Smooth muscle cell (in vitro differentiated cells): Measurements from ENCODE around the gene ARHGAP8. TPM values are rescaled to one million over a fixed set of nuclear protein-coding genes. Genes with fewer than 3 reads are reported as not detected.

Source experiments
- DNase-seq: peaks from one replicate; lab custom pipeline; 2025; ENCODE audit not compliant: unreplicated experiment; lab: John Stamatoyannopoulos, UW
- H2AFZ ChIP-seq: fragments of 200-600 bp; sonication (generic); 2 replicates; pipeline ENCODE4 v1.6.0; 2016; ENCODE audit warnings: antibody characterized with exemption, low read depth, mild to moderate bottlenecking
- H3F3A ChIP-seq: fragments of 200-600 bp; sonication (generic); 2 replicates; pipeline ENCODE4 v1.6.0; 2017; ENCODE audit warnings: antibody characterized with exemption, low read depth
- H3K27ac ChIP-seq: fragments of 200-600 bp; sonication (generic); 2 replicates; pipeline ENCODE4 v1.5.1; 2016; ENCODE audit warnings: low read depth, mild to moderate bottlenecking
- H3K27me3 ChIP-seq: fragments of 200-600 bp; sonication (generic); 2 replicates; pipeline ENCODE4 v1.6.1; 2016; ENCODE audit warnings: low read depth, mild to moderate bottlenecking
- H3K36me3 ChIP-seq: fragments of 200-600 bp; sonication (generic); 2 replicates; pipeline ENCODE4 v1.5.1; 2016; ENCODE audit warnings: low read depth
- H3K4me1 ChIP-seq: fragments of 200-600 bp; sonication (generic); 2 replicates; pipeline ENCODE4 v1.5.1; 2016; ENCODE audit warnings: low read depth
- H3K4me2 ChIP-seq: fragments of 200-600 bp; sonication (generic); 2 replicates; pipeline ENCODE4 v1.6.0; 2016; ENCODE audit warnings: mild to moderate bottlenecking
- H3K4me3 ChIP-seq: fragments of 200-600 bp; sonication (generic); 2 replicates; pipeline ENCODE4 v1.5.1; 2016; ENCODE audit warnings: mild to moderate bottlenecking
- H3K79me2 ChIP-seq: fragments of 200-600 bp; sonication (generic); 2 replicates; pipeline ENCODE4 v1.6.0; 2016; ENCODE audit warnings: low read depth, mild to moderate bottlenecking
- H3K9ac ChIP-seq: fragments of 200-600 bp; sonication (generic); 2 replicates; pipeline ENCODE4 v1.6.0; 2016; ENCODE audit warnings: low read depth
- H3K9me3 ChIP-seq: fragments of 200-600 bp; sonication (generic); replicated peaks from 2 replicates; pipeline ENCODE4 v1.5.1; 2016; ENCODE audit warnings: low read depth
- H4K20me1 ChIP-seq: fragments of 200-600 bp; sonication (generic); 2 replicates; pipeline ENCODE4 v1.6.0; 2016; ENCODE audit warnings: low read depth
- WGBS: methylation state at CpG from one replicate; pipeline ENCODE4 v1.1.7; 2016; ENCODE audit warnings: low lambda C conversion rate; 5-methylcytosine and 5-hydroxymethylcytosine counted together
- polyA plus RNA-seq: library from polyadenylated mRNA; unstranded; fragments of >200 nt; fragmentation: Nextera tagmentation; extraction: Ambion mirVana; gene quantifications from 2 replicates; pipeline ENCODE4 v1.2.1, GENCODE V29; 2016
- total RNA-seq: library from RNA; depleted of rRNA; stranded (reverse); fragments of >200 nt; gene quantifications from 2 replicates; pipeline ENCODE4 v1.2.3, GENCODE V29; 2014
- TF ChIP-seq, protein P1 (sequence below): fragments of 200-600 bp; sonication (generic); IDR thresholded peaks from 2 replicates; pipeline ENCODE4 v1.5.1; 2017; ENCODE audit warnings: borderline replicate concordance, mild to moderate bottlenecking, antibody characterized with exemption; ENCODE audit not compliant: insufficient read depth, poor library complexity, severe bottlenecking

ARHGAP8 gene
- total and polyA plus RNA-seq, 2 experiments from 2014 or later, result 5.8 to 11.4 TPM

DNA sequence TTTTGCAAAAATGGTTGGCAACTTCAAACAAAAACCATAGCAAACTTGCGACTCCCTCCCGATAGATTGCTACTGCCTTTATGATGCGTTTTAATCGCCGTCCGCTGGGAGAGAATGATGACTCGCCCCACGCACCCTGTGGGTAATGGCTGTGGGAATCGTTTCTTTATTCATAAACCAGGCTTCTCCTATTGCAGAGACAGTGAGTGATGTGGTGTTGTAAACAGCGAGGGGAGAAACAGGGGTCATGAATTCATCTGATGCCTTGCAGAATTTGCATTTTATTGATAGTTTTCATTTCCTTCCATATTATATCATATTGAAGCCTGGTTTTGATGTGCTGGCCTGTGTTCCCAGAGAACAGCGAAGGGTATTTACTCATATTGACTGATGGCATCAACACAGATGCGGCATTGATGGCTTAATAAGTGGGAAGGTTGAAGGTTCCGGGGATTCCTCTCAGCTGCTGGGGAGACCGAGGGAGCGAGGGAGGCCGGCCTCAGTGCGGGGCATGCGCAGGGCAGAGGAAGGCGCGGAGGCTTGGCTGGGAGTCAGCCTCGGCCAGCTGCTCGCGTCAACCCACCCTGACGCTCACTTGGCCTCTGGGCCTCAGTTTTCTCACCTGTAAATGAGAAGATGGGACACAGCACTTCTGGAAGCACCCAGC lies 41.3 kb downstream of the ARHGAP8 start:
- WGBS, result 81% methylated on average over 24 of the region's 24 CpGs
- Histone ChIP-seq H3K4me3 (no peak overlapping the region), H3K9ac (no peak overlapping the region), H3K4me2 (no peak overlapping the region), H4K20me1 (no peaks in the 10 kb centered on the region), H3K9me3 (no peaks in the 10 kb centered on the region), H3K27me3 (no peaks in the 10 kb centered on the region), H3K79me2 (no peaks in the 10 kb centered on the region), H2AFZ (no peak overlapping the region), H3F3A (no peaks in the 10 kb centered on the region), H3K27ac (no peak overlapping the region), H3K4me1 (no peaks in the 10 kb centered on the region), H3K36me3 (no peaks in the 10 kb centered on the region)
- no peak for DNase-seq
- TF ChIP-seq, protein P1, sequence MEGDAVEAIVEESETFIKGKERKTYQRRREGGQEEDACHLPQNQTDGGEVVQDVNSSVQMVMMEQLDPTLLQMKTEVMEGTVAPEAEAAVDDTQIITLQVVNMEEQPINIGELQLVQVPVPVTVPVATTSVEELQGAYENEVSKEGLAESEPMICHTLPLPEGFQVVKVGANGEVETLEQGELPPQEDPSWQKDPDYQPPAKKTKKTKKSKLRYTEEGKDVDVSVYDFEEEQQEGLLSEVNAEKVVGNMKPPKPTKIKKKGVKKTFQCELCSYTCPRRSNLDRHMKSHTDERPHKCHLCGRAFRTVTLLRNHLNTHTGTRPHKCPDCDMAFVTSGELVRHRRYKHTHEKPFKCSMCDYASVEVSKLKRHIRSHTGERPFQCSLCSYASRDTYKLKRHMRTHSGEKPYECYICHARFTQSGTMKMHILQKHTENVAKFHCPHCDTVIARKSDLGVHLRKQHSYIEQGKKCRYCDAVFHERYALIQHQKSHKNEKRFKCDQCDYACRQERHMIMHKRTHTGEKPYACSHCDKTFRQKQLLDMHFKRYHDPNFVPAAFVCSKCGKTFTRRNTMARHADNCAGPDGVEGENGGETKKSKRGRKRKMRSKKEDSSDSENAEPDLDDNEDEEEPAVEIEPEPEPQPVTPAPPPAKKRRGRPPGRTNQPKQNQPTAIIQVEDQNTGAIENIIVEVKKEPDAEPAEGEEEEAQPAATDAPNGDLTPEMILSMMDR, result no peak

DNA sequence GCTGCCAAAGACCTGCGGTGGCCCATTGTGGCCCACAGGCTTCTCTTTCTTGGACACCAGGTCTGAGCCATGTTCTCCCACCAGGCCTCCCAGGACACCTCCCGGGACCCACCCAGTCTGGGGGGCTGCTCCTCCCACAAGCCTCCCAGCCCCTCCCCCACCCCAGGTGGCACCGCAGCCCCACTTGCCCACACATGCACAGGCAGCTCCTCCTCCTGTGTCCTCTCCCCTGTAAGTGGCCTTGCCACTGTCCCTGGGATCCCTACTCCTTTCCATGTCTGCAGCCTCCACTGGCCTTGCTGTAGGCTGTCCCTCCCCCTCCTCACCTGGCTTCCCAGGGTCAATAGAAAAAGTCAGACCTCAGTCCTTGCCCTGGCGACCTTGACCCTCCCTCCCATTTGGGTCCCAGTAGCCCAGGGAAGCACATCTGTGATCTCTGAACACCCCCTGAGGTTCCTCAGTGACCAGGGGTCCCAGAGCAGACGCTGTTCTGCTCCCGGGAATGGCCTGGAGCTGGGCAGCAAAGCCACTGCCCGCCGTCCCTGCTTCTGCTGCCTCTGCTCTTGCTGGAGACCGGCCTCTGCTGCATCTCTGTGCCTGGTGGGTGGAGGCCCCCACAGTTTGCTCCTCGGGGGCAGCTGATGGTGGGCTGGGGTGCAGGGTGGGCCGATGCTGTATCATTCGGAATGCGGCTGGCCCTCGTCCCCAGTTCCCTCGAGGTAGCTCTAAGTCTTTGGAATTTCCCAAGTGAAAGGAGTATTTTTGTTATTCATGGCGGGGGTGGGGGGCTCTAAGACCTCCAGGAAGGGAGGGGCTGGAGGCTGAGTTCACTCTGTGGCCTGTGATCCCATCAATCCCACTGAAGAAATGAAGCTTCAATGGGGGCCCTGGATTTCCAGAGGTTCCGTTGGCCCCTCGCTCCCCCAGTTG lies 43.6 kb downstream of the ARHGAP8 start:
- TF ChIP-seq, protein P1, result no peak
- Histone ChIP-seq H4K20me1 (no peaks in the 10 kb centered on the region), H3K9ac (no peak overlapping the region), H3K79me2 (no peaks in the 10 kb centered on the region), H2AFZ (no peak overlapping the region), H3K4me2 (no peak overlapping the region), H3K4me1 (no peaks in the 10 kb centered on the region), H3F3A (no peaks in the 10 kb centered on the region), H3K9me3 (no peaks in the 10 kb centered on the region), H3K27me3 (no peaks in the 10 kb centered on the region), H3K4me3 (no peak overlapping the region), H3K36me3 (no peaks in the 10 kb centered on the region), H3K27ac (no peak overlapping the region)
- 73% methylated on average over 17 of the region's 18 CpGs for WGBS
- DNase-seq, result no peak

GRCh38 chr22:44797181-44797725 lies 44.9 kb downstream of the ARHGAP8 start:
- WGBS, result 74% methylated on average over 9 of the region's 9 CpGs
- Histone ChIP-seq H3K4me3 (no peak overlapping the region), H3K79me2 (no peaks in the 10 kb centered on the region), H4K20me1 (no peaks in the 10 kb centered on the region), H3K4me2 (no peak overlapping the region), H3K9me3 (no peaks in the 10 kb centered on the region), H3K4me1 (no peaks in the 10 kb centered on the region), H3K36me3 (no peaks in the 10 kb centered on the region), H3K9ac (no peak overlapping the region), H2AFZ (no peak overlapping the region), H3K27ac (no peak overlapping the region), H3K27me3 (no peaks in the 10 kb centered on the region), H3F3A (no peaks in the 10 kb centered on the region)
- TF ChIP-seq, protein P1, result no peak
- DNase-seq, result no peak
